ENCODE data around the gene SWSAP1.
A peak's percentile ranks its signal among the peaks of the same experiment; 100 is the strongest.

Gene SWSAP1

DNA sequence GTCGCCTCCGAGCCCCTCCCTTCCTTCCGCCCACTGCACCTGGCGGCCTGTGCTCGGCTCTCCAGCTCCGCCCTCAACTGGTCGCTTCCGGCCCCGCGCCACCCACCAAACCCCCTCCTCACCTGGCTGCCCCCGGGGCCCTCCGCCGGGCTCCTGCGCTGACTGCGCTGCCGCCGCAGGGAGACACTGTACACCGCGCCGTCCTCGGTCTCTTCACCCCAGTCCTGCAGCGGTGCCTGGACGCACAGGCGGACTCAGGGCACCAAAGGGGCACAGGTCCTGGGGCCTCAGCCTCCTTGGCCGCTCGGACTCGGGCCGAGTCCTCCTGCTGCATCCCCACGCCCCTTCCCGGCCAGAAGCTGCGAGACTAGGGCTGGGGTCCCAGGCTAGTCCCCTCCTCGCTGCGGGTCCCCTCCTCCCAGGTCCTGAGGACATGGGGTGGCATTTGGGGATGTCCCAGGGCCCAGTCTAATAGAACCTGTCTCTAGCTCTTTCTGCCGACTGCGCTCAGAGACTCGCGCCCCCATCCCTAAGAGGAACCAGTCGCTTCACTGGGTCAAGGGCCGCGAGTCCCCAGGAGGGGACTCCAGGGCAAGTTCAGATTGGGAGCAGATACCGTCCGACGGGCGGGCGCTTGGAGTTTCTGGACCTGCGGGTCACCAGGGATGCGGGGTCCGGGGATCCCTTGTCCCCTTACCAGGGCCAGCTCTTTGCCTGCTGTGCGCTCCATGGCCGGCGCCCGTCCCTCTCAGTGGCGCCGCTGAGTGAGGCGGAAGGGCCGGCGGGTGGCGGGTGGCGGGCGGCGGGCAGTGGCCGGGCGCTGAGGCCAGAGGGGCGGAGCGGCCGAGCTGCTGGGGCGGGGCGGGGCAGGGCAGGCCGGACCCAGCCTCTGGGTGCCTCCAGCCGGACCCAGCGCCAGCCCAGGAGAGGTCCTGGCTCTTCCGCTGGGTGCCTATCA lies 44.4 kb downstream of the SWSAP1 start, which contains the start of gene RGL3:
Gene RGL3, minus strand, starts transcription at position 766 of the 958 bp plus-strand sequence. Its CDS starts 36 bp downstream, at position 730.
- peak within 1 kb of the TSS; percentile 69 to 89 for H3K27ac ChIP-seq
- no peak for DNase-seq (ENCODE audit: low spot score)
- TF ChIP-seq, protein P1, sequence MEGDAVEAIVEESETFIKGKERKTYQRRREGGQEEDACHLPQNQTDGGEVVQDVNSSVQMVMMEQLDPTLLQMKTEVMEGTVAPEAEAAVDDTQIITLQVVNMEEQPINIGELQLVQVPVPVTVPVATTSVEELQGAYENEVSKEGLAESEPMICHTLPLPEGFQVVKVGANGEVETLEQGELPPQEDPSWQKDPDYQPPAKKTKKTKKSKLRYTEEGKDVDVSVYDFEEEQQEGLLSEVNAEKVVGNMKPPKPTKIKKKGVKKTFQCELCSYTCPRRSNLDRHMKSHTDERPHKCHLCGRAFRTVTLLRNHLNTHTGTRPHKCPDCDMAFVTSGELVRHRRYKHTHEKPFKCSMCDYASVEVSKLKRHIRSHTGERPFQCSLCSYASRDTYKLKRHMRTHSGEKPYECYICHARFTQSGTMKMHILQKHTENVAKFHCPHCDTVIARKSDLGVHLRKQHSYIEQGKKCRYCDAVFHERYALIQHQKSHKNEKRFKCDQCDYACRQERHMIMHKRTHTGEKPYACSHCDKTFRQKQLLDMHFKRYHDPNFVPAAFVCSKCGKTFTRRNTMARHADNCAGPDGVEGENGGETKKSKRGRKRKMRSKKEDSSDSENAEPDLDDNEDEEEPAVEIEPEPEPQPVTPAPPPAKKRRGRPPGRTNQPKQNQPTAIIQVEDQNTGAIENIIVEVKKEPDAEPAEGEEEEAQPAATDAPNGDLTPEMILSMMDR (IDR thresholded peaks at IDR 0.05) = no peak
- H3K4me3 ChIP-seq = peak within 1 kb of the TSS; percentile 76

DNA sequence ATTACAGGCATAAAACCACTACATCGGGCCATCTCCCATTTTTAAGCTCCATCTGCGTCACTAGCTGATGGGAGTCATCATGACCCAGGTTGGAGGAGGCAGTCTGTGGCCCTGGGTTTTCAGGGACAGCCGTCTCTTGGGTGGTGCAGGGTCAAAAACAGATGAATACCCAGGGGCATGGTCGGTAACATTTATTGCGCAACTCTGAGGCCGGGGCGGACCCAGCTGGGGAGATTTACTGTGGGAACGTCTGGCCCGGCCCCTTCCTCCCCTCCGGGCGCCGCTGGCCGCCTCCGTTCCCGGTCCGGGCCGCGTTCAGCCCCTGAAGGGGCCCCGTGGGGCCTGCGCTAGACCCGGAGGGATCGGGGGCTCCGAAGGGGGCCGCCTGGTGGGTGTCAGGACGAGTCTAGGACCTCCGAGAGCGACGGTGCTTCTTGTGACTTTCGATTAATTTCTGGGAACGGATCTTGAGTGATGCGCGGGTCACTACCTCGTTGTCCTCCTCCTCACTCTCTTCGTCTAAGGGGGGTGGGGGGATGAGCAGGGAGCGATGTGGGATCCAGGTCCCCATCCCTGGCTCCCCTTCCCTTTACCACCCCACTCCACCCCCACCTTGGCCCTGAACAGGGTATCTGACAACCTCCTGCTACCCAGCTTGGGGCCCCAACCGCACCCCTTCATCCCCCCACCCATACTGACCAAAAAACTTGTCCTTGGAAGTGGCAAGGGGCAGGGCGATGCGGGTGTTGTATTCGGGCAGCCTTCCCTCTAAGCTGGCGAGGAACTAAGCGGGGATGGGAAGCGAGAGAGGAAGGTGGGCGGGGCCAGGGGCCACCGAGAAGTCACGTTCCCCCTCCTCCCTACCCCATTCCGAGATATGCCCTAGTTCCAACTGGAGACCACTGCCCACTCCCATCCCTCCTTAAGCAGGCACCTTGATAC lies 46.2 kb downstream of the SWSAP1 start:
- TF ChIP-seq, protein P1 (IDR thresholded peaks at IDR 0.05) = no peak
- H3K27ac ChIP-seq = peak overlapping the region; percentile 69 to 89
- no peak for DNase-seq (ENCODE audit: low spot score)
- peak overlapping the region; percentile 76 for H3K4me3 ChIP-seq

DNA sequence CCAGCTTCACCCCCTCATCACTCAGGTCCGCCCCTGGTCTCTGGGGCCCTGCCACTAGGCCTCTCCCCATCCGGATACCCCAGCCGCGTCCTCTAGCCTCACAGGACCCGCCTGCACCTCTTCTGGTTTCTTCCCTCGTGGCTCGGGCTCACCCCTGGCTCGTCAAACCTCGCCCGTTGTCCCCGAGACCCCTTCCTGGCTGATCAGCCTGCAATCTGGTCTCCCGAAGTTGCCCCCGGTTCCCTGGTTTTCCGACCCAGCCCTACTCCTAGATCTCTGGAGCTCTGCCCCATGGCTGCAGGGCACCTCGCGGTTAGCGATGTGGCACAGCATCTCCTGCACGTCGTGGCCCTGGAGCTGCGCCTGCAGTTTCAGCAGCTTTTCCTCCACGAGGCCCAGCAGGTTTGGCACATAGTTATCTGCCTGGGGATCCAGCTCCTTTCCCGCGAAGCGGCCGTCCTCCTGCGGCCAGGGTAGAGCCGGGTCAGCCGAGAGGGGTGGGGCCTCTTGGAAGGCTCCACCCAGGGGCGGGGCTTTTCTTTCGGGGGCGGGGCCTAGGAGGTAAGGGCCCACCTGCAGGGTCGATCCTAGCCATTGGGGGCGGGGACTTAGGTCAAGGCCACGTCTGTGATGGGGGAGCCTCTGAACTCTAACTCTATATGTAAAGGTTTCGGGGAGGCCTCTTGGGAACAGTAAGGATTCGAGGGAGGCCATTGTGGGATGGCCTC lies 47.1 kb downstream of the SWSAP1 start:
- Histone ChIP-seq H3K27ac (peak overlapping the region; percentile 69 to 89), H3K4me3 (peak overlapping the region; percentile 76)
- TF ChIP-seq, protein P1 (IDR thresholded peaks at IDR 0.05) = no peak
- DNase-seq (ENCODE audit: low spot score) = no peak

DNA sequence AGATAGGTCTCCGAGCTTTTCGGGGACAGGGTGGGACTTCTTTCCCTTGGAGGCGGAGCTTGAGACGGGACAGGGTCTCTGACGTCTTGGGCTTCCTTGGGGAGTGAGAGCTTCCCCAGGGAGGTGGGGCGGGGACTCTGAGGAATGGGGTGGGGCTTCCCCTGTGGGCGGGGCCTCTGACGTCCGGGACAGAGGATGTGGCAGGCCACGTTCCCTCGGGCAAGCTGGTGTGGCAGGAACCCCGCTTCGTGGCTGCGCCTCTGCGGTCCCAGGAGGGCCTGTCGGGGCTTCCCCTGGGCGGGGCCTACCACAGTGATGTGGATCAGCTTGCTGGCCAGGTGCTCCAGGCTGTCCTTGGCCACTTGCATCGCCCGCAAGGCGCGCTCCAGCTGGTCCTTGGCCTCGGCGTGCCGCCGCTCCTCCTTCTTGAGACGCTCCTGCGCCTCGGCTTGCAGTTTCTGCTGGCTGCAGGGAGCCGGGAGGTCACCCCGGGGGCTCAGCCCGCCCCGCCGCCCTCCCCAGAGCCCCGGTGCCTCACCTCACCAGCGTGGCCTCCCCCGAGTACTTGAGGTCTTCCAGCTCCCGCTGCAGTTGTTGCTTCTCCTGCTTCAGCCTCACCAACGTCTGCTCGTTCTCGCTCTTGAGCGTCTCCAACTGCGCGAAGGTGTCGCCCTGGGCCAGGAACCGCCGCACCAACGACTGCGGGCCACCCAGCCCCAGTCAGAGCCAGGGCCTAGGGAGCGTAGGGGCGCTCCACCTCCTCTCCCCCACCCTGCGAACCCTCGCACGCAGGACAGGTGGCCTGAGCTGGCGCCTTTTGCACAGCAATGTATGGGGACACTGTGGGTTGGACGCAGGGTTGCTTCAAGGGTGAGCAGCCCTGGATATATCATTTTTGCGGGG lies 47.9 kb downstream of the SWSAP1 start:
- TF ChIP-seq, protein P1 (IDR thresholded peaks at IDR 0.05) = no peak
- peak; percentile 95 for DNase-seq (ENCODE audit: low spot score)
- Histone ChIP-seq H3K27ac (peak overlapping the region; percentile 69 to 89), H3K4me3 (peak overlapping the region; percentile 76)

DNA sequence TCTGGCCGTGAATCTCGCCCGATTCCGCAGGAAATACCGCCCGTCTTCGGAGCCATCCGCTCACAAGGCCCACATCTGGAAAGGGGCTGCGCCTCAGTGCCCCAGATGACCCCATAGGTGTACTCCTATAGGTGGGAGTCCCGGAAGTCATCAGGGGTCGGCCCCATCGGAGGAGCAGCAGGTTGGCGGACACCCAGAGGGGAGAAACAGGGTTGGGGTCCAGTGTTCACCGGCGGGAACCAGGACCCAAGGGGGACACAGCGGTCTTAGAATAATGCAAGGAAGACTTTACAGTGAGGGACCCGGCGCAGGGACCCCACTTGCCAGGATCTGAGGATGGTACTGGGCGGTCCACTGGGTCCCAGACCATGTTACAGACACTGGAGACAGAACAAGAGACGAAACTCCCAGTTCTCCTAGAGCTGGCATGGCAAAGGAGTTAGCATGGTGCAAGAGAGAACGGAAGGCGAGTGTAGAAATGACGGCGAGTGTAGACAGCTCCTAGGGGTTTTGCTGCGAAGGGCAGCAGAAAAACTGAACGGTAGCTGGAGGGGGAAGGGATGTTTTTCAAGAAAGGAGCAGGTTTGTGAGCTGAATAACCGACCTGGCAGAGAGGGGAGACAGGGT lies 48.8 kb downstream of the SWSAP1 start:
- Histone ChIP-seq H3K27ac (peak overlapping the region in 1 of 2 donors; percentile 89), H3K4me3 (peak overlapping the region; percentile 76)
- TF ChIP-seq, protein P1 (IDR thresholded peaks at IDR 0.05) = no peak
- no peak for DNase-seq (ENCODE audit: low spot score)

Measured in coronary artery (tissue), 2 donors.